ENCODE measurements around the gene RBM5.
A peak's percentile ranks its signal among the peaks of the same experiment; 100 is the strongest.

The RBM5 gene

GRCh38 chr3:50139308-50139707, 50.6 kb downstream of the RBM5 start:
- no peak for DNase-seq (ENCODE audit: low spot score)

DNA sequence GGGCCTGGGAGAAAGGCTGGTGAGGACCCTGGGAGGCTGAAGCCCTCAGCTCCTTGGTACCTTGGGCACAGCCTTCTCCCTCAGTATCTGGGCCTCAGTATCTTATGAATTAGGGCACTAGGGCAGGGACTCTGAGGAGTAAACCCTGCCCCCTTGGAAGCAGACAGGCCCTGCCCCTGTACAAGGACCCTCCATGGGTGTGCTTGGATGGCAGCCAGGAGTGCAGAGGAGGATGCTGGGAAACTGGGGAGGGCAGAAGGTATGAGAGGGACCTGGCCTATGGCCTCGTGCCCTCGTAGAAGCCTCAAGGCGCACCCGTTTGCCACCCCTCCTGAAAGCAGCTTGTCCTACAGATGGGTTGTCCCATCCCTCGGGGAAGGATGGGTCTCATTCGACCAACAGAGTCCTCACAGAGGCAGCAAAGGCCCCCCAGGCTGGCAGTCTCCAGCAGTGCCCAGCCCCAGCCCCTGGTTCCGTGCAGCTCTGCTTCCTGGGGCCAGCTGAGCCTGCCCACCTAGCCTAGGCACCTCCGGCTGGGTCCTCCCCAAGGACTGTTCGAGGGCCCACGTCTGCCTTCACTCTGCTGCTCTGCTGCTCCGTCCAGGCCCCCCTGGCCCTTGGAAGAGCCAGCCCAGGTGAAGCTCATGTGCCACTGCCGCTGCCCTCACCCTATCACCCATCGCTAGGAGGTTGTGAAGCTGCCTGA, 51.2 kb downstream of the RBM5 start:
- DNase-seq (ENCODE audit: low spot score): no peak

- no peak for DNase-seq (ENCODE audit: low spot score)
These were observed 52.3 kb downstream of the RBM5 start for GRCh38 chr3:50140990-50141389.

- DNase-seq (ENCODE audit: low spot score): no peak
These were observed 57.7 kb downstream of the RBM5 start for GRCh38 chr3:50146316-50146901.

- no peak for DNase-seq (ENCODE audit: low spot score)
These were observed 58.3 kb downstream of the RBM5 start for GRCh38 chr3:50147016-50147415.

- no peak for DNase-seq (ENCODE audit: low spot score)
These were observed 58.7 kb downstream of the RBM5 start for GRCh38 chr3:50147447-50147846.

DNA sequence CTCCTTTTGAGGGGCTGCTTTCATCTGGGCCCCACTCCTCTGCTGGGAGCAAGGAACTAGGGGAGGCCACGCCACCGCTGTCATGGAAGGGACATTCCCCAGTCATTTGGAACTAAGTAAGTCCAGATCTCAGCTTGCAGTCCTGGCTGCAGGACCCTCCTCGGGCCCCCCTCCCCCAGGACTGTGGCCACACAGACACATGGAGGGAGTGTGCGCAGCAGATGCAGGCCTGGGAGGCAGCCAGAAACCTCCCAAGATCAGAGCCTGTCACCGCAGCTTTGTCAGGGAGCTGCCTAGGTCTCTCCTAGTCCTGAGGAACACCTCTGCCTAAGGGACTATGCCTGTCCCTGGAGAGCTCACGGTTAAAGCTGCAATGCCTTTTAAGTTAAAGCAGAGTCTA, 59.1 kb downstream of the RBM5 start:
- no peak for DNase-seq (ENCODE audit: low spot score)

- DNase-seq (ENCODE audit: low spot score): no peak
These were observed 61.7 kb downstream of the RBM5 start for GRCh38 chr3:50150404-50150750.

GRCh38 chr3:50150863-50151686, 62.4 kb downstream of the RBM5 start:
- DNase-seq (ENCODE audit: low spot score): no peak

DNA sequence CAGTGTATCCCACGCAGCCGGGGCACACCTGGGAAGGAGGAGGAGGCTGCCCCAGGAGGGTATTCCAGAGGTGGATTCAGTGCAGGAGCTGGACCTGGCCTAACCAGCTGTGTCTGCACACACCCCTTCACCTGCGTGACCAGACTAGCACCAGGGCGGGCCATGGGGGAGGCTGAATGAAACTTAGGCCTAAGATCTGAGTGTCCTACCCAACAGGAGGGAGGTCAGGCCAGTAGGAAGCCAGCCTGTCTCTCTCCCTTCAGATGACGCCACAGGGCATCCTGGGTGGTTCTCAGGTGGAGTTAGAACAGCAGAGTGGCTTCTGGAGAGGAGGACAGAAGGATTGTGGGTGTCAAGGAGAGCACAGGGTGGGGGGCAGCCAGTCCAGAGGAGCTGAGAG, 63.0 kb downstream of the RBM5 start:
- no peak for DNase-seq (ENCODE audit: low spot score)

DNA sequence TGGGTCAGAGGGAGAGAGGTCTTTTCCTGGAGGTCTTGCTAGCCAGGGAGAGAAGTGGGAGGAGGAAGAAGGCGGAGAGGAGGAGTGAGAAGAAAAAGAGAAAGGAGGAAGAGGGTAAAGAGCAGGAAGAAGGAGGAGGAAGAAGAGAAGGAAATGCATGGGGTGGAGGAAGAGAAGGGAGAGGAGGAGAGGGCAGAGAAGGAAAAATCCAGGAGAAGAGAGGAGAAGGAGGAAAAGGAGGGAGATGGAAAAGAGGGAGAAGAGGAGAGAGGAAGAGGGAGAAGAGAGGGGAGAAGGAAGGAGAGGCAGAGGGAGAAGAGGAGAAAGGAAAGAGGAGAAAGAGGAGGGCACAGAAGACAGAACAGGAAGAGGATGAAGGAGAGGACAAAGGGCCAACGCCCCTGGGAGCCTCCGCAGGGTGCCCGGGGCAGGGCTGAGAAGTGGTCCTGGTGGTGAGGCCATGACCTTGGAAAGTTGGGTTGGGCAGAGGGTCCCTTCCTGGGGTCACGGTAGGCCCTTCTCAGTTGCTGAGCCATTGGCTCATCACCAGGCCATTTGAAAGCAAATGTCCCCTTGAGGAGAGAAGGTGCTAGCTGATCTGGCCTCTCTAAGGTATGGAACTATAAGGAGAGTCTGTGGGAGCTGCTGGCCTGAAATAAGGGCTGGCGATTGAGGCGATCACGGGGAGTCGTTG, 65.2 kb downstream of the RBM5 start:
- no peak for DNase-seq (ENCODE audit: low spot score)

- DNase-seq (ENCODE audit: low spot score): peak; percentile 73
These were observed 65.7 kb downstream of the RBM5 start for GRCh38 chr3:50154476-50154839.

- peak; percentile 85 for DNase-seq (ENCODE audit: low spot score)
These were observed 66.2 kb downstream of the RBM5 start, which contains the start of gene SEMA3F for GRCh38 chr3:50154840-50155490. Gene SEMA3F, plus strand, starts transcription at chr3:50155324. Its CDS starts 4,299 bp downstream, at chr3:50159623.

DNA sequence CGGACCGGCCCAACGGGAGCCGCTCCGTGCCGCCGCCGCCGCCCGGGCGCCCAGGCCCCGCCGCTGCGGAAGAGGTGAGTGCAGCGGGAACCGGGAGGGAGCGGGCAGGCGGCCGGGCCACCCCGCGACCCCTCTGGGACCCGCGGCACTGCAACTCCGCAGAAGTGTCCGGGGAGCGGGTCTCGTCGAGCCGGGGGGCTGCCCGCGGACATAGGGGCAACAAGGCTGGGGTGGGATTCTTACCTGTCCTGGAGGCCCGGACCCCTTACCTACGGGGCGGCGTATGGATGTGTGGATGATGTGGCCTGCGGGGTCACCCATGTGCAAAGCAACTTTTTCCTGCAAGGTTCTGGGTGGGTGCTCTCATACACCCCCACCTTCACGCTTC, 66.8 kb downstream of the RBM5 start:
- DNase-seq (ENCODE audit: low spot score): no peak

DNA sequence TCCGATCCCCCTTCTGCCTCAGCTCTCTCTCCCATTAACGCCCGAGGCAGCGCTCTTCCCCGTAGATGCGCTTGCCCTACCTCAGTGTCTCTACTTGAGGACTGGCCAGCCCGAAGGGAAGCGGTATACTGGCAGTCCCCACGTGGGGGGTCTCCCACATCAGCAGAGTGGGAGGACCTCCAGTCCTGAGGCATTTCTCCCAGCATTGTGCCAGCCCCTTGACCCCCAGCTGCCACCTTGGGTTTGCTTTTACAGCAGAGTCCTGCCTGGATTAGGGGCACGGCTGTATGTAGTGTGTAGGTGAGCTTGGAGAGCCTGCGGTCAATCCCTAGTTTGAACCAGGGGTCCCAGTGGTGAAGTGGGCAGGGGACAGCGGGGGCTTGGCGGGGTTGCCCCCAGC, 67.2 kb downstream of the RBM5 start:
- no peak for DNase-seq (ENCODE audit: low spot score)

- no peak for DNase-seq (ENCODE audit: low spot score)
These were observed 68.1 kb downstream of the RBM5 start for GRCh38 chr3:50156549-50157493.

DNA sequence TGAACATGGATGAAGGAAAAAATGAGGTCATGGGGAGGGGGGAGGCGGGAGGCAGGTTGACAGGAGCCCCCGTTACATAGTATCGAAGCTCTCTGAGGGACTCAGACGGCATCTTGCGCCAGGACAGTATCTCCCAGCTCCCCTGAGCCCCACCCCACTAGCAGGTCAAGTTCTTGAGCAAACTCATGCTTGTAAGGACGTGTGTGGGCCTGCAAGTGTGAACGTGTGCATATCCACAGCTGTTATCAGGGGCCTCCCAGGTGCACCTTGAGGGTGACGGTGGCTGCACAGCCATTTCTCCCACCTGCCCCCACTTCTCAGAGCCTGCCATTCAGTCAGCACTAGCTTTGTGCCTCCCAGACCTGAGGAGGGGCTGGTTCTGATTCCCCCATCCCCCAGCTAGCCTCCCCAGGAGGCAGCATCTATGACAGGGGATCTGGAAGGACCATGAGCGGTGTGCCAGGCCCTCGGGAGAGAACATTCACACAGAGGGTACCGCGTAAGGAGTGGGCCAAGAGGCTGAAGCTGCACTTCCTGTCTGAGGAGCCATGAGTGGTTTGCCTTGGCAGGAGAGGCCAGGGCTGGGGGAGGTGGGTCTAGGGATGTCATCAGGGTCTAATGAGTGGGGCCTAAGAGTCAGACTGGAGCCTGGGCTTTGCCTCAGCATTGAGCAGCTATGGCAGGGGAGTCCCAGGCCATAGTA, 69.3 kb downstream of the RBM5 start:
- DNase-seq (ENCODE audit: low spot score): no peak

DNA sequence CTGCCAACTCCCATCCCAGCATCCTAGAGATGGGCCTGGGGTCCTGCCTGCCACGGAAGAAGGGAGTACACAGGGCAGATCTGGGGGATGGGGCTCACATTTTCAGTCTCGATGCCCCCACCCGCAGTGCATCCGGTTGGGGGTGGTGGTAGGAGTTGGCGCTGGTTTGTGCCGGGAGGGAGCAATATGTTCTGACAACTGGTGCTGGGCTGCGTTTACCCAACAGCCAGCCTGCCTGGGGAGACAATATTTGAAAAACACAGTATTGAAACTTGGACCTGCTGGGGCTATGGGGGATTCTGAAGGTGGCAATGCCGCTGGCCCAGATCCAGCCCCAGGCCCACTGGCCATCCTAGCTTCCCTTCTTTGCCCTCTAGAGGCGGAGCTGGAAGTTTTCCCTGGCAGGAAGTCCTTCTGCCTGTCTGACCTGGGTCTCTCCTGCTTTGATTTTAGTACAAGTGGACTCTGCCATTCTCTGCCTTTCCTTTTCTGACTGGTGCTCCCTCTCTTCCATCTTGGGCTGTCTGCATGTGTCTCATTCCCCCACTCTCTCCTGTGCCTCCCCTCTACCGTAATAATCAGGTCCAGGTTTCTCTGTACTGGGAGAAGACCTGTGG, 69.9 kb downstream of the RBM5 start:
- no peak for DNase-seq (ENCODE audit: low spot score)

DNA sequence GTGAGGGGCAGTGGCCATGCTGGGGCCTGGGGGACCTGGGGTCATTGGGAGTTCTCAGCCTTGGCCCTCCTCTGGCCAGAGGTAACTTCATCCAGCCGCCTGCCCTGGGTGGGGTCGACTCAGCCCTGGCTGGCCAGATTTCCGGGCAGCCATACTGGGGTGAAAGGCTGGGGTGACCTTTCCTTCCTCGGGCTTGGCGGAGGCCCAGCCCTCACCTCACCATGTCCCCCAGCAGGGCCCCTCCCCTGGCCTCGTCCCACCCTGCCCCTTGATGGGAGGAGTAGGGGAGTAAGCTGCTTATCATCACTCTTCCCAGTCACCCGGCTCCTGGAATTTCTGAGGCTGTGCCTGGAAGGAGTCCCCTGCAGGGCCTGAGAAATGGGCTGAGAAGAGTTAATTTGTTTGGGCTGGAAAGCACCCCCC, 71.9 kb downstream of the RBM5 start:
- no peak for DNase-seq (ENCODE audit: low spot score)

DNA sequence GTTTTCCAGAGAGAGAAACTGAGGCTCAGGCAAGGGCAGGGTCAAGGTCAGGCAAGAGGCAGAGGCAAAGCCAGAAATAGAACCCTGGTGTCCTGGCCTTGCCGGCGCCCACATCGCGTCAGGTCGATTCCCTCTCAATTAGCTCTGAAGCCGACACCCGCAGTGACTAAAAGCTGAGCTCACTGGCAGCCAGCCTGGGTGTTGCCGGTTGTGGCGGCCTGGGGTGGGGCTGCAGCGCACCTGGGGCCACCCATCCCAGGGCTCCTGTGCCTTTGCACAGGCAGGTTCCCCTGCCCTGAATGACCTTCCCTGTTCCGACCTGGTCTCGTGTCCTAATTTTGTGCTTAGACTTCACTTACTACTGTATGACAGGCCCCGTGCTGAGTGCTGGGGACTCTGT, 72.6 kb downstream of the RBM5 start:
- no peak for DNase-seq (ENCODE audit: low spot score)

All from HuH-7 (cell line).